COR-L47 (cell line): ENCODE data around the gene MGAT5B.

Experiments used
- DNase-seq: peaks from one replicate; lab custom pipeline; 2025; lab: John Stamatoyannopoulos, UW

MGAT5B gene

DNA sequence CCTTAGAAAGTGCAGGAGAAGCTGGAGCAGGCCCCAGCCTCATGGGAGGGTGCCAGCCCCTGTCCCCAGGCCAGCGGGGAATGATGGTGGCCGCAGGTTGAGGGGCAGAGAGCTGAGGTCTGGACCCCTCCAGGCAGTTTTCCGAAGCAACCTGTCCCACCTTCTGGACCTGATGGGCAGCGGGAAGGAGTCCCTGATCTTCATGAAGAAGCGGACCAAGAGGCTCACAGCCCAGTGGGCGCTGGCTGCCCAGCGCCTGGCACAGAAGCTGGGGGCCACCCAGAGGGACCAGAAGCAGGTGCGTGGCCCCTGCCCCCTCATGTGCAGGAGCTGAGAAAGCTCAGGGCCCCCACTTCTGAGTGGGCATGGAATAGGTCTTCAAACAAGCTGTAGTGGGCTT, 36.8 kb downstream of the MGAT5B start:
- no peak for DNase-seq

DNA sequence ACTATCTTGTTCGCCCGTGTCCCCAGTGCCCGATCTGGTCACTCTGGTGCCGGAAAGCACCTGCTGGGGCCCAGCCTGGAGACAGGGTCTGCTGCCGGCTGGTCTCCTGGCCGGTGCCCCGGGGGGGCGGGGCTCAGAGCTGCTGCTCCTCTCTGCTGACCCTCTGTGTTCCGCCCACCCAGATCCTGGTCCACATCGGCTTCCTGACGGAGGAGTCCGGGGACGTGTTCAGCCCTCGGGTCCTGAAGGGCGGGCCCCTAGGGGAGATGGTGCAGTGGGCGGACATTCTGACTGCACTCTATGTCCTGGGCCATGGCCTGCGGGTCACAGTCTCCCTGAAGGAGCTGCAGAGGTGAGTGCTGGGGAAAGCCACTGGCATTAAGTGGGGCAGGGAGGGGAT, 37.6 kb downstream of the MGAT5B start:
- no peak for DNase-seq

DNA sequence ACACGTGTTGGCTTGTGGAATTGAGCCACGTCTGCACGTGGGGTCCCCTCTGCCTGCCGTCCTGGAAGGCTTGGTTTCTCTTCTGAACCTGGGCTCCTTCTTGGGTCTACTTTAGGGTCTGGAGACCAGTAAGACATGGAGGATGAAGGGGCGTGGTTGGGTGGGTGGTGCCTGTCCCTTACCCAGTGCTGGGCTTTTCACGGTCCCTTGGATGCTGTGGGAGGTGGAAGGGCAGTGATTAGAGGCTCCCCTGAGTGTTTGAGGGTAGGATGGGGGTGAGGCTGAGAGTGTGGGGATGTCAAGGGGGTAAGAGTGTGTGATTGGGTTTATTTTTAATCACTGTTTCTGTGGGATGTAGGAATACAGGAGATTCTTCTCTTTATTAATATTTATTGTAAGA, 38.3 kb downstream of the MGAT5B start:
- DNase-seq: no peak

DNA sequence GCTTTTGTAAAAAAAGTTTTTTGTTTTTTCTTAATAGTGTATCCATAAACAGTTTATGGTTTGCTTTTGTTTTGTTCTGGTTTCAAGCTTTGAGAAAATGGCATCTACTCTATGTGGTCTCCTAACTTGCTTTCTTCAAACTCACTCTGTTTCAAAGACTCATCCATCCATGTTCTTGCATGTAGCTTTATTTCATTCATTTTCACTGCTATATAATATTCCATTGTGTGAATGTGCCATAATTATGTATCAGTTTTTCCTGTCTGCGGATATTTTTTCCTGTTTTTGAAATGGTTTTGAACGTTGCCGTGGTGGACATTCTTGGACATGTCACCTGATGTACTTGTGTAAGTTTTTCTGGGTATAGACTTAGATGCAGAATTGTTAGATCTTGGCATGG, 39.1 kb downstream of the MGAT5B start:
- no peak for DNase-seq

DNA sequence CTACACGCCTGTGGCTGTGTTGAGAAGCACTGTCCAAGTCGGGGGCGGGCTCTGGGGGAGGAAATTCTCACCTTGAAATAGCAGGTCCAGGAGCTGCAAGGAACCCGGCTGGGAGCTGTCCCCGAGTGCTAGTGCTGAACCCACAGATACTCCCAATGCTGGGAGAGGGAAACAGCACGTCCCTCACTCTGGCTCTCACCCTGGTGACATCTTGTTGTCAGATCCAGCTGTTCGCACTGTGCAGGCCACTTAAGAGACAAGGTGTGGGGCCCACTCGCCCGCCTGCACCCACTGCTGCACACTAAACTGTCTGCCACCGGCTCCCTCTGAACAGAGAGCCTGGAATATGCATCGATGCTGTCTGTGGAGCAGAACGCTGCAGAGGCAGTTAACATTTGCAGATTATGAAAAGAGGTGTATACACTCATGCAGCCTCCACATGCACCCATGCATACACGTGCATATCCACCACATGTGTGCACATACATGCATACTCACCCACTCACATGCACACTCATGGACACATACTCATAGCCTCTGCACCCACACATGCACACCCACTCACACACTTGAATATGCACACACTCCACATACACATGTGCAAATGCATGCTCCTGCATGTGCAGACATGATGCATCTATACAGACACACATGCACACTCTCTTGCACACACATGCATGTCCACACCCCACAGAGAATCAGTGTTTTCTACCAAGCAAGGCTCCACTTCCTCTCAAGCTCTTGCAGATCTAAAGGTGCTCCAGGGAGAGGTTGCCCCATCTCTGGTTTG, 42.0 kb downstream of the MGAT5B start:
- no peak for DNase-seq

DNA sequence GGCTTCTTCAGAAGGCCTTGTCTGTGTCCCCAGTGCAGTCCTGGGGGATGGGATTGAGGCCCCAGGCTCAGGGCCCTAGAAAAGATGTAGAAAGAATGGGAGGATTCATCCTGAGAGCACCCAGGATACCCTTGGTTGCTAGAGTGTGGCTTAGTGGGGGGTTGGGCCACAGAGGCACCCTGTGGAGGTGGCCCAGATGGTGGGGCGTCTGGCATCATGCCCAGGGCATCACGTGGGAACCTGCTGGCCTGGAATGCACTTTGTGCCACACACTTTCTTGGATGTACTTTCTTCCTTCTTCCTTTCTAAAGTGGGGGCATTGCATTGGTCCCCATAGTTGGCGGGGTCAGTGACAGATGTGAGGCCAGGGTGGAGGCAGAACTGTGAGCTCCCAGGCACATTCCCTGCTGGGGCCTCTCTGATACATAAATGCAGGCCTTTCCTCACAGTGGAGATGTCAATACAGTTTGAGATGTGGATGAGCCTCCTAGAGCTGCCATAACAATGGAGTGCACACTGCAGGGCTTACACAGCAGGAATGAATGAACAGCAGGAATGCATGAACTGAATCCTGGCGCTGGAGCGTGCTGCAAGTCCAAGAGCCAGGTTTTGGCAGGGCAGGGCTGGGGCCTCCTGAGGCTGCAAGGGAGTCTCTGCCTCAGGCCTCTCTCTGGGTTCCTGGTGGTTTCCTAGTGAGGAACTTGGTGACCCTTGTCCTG, 43.3 kb downstream of the MGAT5B start:
- peak; percentile 59 for DNase-seq

DNA sequence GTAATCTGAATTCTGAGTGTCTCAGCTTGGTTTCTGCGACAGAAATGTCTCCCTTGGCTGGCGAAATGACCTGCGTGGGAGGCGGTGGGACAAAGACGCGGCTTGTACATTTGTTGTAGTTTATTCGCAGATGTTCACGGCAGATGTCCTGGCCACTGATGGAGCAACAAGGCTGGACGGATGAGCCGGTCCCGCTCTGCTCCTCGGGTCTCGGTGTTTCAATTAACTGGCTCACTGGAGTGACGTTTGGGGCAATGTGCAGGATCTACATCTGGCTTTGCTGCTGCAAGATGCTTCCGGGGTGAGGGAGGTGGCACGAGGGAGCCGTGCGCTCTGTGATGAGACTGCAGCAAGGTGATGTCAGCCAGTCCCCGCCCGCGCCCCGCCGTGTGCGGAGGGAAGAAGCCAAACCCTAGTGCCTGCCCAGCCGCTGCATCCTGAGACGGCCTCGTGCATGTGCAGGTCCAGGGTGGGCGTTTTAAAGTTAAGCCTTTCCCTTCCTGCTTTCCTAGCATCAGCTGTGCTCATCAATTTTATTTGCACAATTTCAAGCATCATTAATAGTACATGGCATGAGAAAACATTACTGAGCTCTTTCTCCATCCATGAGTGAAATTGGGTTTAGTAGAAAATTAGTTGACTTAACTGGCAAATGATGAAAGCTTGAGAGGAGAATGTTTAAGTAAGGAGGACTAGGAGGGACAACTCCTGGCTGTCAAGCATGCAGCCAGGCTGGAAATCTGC, 44.4 kb downstream of the MGAT5B start:
- no peak for DNase-seq

DNA sequence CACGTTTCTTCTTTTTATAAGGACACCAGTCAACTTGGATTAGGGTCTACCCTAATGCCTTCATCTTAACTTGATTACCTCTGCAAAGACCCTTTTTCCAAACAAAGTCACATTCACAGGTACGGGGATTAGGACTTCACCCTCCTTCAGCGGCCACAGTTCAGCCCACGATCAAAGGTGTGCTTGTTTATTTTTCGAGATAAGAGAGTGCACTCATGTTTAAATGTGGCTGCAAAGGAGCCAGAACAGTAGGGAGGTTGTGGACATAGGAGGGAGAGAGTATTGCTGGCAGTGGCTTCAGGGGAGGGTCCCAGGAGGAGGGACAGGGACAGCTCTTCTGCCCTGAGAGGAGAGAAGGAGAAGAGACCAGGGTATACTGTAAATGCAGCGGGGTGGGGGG, 46.7 kb downstream of the MGAT5B start:
- DNase-seq: no peak

DNA sequence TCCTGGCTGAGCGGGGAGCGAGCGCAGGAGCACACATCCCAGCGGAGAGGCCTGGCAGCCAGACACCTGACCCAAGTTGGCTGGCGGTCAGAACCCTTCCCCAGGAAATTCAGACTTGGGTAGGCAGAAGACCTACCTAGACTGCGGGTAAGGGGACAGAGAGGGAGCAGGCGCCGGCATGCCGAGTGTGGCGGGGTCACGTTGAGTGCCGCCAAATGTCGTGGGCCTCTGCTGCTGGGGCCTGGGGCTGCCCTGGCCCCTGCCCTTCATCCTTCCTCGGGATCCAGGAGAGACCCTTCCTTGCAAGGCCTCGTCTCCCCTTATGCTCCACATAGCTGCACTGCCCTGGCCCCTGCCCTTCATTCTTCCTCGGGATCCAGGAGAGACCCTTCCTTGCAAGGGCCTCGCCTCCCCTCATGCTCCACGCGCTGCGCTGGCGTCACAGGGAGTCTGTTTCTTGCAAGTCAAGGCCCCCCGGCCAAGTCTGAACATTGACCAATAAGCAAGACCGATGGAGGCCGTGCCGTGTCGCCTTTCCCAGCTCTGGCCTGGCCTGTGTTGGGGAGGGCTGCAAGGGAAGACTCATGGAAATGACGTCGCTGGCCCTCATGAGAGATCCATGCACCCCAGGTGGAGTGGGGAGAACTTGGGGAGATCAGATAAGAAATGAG, 47.8 kb downstream of the MGAT5B start:
- no peak for DNase-seq

DNA sequence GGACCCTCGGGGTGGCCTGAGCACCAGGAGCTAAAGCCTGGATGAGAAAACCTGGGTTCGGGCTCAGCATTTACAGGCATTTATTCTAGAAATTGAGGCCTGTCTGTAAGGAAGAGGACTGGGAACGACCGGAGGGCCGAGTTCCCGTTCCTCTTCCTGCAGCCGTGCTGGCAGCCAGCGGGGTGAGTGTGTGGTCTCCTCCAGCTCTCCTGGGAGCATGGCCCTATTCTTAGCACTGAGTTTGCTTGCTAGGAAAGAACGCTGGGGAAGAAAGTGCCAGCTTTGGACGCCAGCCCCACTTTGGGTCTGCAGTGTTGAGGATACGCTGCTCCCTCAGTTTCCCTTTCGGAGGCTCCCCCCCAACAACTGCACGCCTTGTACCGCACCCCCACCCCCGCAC, 49.6 kb downstream of the MGAT5B start:
- no peak for DNase-seq

DNA sequence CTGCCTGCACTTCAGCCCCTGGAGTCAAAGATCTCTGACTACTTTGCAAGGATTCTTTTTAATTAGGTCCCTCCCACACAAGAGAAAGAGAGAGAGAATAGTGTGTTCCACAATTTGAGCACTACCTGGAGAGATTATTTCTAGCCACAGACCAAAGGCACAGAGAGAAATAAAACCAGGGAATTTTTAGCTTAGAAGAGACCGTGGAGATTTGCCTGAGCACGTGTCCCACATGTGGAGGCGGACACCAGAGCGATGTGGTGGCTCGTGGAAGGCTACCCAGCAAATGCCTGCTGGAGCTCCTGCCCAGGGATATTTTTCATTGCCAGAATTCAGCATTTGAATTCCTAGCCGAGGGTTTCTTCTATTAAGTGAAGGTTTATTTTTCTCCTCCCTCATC, 50.6 kb downstream of the MGAT5B start:
- no peak for DNase-seq

DNA sequence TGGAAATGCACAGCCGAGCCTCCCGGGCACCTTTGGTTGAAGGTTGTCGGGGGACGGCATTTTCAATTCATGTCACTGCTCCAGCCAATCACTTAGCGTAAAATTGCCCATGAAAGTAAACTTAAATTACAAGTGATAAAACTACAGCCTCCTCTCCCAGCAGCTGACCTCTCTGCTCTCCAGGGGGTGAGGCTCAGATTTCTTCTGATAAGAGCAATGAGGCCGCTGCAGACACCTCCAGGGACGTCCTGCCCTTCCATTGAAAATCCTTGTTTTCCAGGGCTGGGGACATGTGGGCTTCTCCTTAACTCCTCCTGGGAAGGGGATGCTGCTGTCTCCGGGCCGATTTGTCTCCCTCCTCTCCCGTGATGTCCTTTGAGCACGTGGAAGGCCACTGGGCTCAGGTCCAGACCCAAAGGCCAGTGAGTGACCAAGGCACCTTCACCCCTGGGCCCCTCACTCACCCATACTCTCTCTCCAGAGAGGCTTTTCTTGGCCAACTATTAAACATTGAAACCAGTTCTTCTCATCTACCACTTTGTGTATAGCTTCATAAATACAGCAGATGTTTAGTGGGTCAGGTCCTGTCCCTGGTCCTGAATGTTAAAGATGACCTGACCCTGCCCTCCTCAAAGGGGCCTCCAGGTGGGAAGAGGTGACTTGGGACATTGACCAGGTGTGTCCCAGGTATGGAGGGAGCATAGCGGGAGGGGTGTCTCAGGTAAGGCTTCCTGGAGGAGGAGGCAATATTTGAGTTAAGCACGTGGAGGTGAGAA, 52.3 kb downstream of the MGAT5B start:
- no peak for DNase-seq

DNA sequence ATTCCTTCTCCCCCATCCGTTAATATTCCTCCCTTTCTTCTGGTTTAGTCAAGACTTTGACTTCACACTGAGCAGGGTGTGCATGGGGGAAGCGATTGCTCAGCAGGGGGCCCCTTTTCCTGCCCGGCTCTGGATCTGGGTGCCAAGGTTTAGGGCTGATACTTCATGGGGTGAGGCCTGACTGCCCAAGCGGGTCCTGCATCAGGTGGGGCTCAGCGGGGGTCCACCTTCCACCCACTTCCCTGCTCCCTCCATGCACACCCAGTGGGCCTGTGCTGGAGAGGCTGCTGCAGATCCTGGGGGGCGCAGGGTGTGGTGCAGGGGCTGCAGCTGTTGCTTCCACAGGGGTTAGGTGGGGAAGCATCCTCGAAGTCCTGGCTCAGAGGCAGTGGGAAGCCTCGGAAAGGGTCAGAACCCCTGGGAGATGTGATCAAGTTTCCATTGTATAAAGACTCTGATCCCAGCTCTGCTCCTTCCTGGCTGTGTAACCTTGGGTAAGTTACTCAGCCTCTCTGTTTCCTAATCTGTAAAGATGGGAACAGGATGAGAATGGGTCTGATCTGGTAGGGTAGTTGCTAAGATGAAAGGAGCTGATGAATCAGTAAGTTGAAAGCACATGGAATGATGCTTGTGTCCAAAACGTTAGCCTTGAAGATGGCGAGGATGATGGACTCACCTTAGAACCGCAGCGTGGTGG, 53.3 kb downstream of the MGAT5B start:
- DNase-seq: no peak

DNA sequence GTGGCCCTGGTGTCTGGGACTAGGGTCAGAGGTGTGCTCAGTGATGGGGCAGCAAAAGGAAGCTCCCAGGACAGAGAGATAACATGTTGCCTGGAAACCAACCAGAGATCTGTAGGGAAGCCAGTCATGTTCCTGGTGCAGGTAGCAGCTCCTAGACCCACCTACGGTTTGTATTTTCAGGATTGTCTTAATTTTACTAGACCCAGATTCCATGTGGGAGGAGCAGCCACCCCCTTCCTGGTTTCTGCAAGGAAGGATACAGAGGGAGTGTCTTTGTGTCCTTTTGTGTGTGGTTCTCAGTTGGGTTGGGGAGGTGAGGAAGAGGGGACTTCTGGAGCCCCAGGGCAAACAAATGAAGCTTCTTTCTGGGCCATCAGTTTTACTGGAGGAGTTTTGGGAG, 53.9 kb downstream of the MGAT5B start:
- no peak for DNase-seq

DNA sequence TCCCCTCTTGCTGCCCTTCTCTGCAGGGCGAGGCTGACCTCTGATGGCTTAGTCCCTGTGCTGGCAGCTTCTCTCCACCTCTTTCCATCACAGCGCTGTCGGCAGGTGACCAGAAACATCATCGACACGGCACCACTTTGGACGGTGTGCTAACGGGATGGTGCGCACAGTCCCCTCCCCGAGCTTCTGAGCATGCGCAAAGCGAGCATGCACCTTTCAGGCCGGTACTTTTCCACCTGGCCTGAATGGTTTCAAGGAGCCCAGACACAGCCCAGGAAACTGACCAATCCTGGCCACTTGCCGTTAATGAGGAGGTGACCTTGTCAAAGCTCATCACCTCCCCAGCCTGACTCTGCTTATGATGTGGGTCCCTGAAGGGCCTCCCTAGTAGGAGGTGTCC, 54.8 kb downstream of the MGAT5B start:
- no peak for DNase-seq

DNA sequence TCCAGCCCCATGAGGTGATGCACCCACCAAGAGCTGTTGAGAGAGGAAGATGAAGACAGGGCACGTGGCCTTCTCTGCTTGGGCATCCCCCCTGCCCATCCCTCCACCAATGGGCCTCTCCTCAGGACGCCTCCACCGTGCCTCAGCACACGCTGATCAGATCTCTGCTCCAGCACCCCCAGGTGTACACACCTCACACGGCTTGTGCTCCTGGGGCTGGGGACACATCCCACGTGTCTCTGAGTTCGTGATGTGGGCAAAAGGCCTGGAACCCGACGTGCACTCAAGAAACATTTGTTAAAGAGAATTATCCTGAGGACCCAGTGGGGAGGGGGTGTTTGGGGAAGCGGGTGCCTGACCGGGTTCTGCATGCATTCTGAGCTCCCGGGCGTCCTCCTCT, 55.3 kb downstream of the MGAT5B start:
- DNase-seq: no peak

DNA sequence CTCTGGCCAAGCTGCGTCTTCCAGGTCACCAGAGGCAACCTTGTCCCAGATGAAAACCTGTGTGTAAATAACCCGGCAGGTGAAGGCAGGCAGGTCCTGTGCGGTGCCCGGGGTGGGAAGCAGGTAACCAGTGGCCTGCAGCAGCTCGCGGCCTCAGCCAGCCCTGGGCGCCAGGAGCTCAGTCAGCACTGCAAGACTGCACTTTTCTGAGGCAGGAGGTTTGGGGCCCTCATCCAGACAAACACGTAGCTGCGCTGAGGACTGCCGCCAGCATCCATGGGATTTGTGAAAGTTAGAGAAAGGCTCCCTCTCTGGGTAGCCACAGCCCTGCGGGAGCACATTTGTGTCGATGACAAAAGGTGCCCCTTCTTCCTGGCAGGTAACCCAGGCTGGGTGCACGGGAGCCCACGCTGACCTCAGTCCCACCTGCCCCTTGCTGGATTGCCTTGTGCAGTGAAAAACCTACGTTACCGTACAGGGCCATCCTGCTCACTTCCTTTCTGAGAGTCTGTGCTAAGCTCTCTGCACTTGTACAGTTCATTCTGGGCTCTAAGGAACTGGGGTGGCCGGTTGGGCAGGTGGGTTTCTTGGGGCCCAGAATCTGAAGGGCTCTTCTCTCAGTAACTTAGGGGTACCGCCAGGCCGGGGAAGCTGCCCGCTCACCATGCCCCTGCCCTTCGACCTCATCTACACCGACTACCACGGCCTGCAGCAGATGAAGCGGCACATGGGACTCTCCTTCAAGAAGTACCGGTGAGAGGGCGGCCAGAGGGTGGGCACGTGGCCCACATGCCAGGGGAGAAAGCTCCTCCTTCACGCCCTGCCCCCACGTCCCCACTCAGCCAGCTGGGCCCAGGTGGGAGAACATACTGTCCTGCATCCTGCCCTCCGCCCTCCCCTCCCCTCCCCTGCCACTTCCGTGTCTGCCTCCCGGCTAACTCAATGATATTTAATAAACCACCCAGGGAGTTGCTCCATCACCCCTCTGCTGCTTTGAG, 56.4 kb downstream of the MGAT5B start:
- no peak for DNase-seq

DNA sequence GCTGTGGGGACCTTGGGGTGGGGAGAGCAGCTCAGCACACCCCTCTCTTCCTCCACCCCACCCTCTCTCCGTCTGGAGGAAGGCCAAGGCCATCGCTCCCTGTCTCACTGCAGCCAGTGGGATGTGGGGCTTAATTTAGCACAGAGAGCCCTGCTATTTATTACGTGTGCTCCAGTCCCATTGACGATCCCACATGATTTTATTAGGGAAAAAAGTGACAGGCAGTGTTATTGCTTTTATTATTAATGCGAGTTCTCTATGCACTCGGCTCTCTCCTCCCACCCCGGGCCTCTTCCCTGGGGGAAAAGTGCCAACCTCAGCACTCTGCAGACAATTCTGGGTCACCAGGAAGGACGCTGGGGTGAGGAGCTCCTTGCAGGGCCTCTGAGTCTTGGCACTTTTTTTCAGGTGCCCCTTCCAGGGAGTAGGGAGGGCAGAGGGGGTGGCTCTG, 57.3 kb downstream of the MGAT5B start:
- no peak for DNase-seq

DNA sequence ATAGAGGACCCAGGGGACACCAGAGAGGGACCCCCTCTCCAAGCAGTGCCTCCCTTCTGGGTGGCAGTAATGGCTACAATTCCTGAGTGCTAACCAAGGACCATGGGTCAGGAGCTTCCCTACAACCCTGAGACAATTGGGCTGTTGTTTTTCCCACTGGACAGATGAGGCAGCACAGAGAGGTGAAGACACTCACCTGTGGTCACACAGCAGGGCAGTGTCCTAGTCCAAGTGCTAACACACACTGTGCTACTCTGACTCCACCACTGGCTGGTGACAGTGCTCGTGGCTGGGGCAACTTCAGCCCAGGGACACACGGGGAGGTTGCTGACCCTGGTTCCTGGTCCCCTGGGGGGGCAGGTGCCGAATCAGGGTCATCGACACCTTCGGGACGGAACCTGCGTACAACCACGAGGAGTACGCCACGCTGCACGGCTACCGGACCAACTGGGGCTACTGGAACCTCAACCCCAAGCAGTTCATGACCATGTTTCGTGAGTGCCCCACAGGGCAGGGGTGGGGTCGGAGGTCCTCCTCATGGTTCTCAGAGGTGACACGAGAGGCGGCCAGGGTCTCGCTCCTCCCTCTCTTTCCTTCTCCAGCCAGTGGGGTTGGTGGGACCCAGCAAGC, 58.1 kb downstream of the MGAT5B start:
- no peak for DNase-seq
